H1 (cell line): ENCODE data around the gene ASCL1. TPM values are rescaled to one million over a fixed set of nuclear protein-coding genes. Genes with fewer than 3 reads are reported as not detected.

Experiments used
- ASH2L ChIP-seq: fragments of 200-600, 300-600 bp; sonication (generic); IDR thresholded peaks from one replicate; pipeline ENCODE4 v1.7.1; 2017; ENCODE audit warnings: low read length
- ATF3 ChIP-seq: IDR thresholded peaks from 2 replicates; pipeline ENCODE4 v1.6.1; 2011; ENCODE audit warnings: low read depth, mild to moderate bottlenecking, low read length; ENCODE audit not compliant: insufficient read depth
- CBX5 ChIP-seq: fragments of 300-800, 300-1000 bp; sonication (generic); IDR thresholded peaks from 2 replicates; pipeline ENCODE4 v1.7.1; 2016; ENCODE audit warnings: antibody characterized with exemption, low read length, low read depth
- E2F6 ChIP-seq: IDR thresholded peaks from 2 replicates; pipeline ENCODE4 v1.6.1; 2012; ENCODE audit warnings: inconsistent platforms
- FOSL1 ChIP-seq: IDR thresholded peaks from 2 replicates; pipeline ENCODE4 v1.6.1; 2011; ENCODE audit warnings: mild to moderate bottlenecking, low read depth, low read length, moderate library complexity; ENCODE audit not compliant: insufficient read depth
- HDAC2 ChIP-seq, 2 experiments: fragments of 300-600 bp in 1 of 2; sonication (generic) in 1 of 2; IDR thresholded peaks; 2 replicates each; pipeline ENCODE4 v1.6.1; 2011 to 2012; ENCODE audit warnings: low read depth in 2 of 2, low read length in 2 of 2, mild to moderate bottlenecking in 2 of 2, moderate library complexity in 2 of 2, borderline replicate concordance in 1 of 2, inconsistent platforms in 1 of 2
- JUN ChIP-seq: IDR thresholded peaks from 2 replicates; pipeline ENCODE4 v1.6.1; 2011; ENCODE audit warnings: low read depth, mild to moderate bottlenecking, improper control_type of control experiment, low read length
- MAFK ChIP-seq: IDR thresholded peaks from 2 replicates; pipeline ENCODE4 v1.6.1; 2012; ENCODE audit warnings: low read depth, mild to moderate bottlenecking, improper control_type of control experiment, low read length
- NRF1 ChIP-seq: IDR thresholded peaks from 2 replicates; pipeline ENCODE4 v1.6.1; 2011; ENCODE audit warnings: mild to moderate bottlenecking, low read depth, low read length, improper control_type of control experiment
- PHF8 ChIP-seq: fragments of 200-600 bp; sonication (generic); conservative IDR thresholded peaks from 2 replicates; pipeline ENCODE4 v1.7.1; 2012; ENCODE audit warnings: low read depth, mild to moderate bottlenecking, inconsistent platforms, low read length, moderate library complexity
- POLR2AphosphoS5 ChIP-seq: IDR thresholded peaks from 2 replicates; pipeline ENCODE4 v1.6.1; 2011; ENCODE audit warnings: low read depth, low read length
- RAD21 ChIP-seq, 2 experiments: IDR thresholded peaks in 1 of 2; conservative IDR thresholded peaks in 1 of 2; 2 replicates each; pipeline ENCODE4 v1.6.1; 2011; ENCODE audit warnings: low read depth in 2 of 2, low read length in 2 of 2, improper control_type of control experiment in 1 of 2, inconsistent platforms in 1 of 2, mild to moderate bottlenecking in 1 of 2, moderate library complexity in 1 of 2
- SAP30 ChIP-seq: fragments of 300-600 bp; sonication (generic); IDR thresholded peaks from 2 replicates; pipeline ENCODE4 v1.7.1; 2012; ENCODE audit warnings: low read length, moderate library complexity, mild to moderate bottlenecking, inconsistent platforms; ENCODE audit not compliant: insufficient read depth, insufficient replicate concordance
- SP1 ChIP-seq: IDR thresholded peaks from 2 replicates; pipeline ENCODE4 v1.6.1; 2011; ENCODE audit warnings: low read depth, low read length
- TAF1 ChIP-seq: IDR thresholded peaks from 2 replicates; pipeline ENCODE4 v1.6.1; 2011; ENCODE audit warnings: mild to moderate bottlenecking, low read depth, low read length
- TCF12 ChIP-seq: IDR thresholded peaks from 2 replicates; pipeline ENCODE4 v1.6.1; 2011; ENCODE audit warnings: low read depth, mild to moderate bottlenecking, low read length
- USF2 ChIP-seq: IDR thresholded peaks from 2 replicates; pipeline ENCODE4 v1.6.1; 2011; ENCODE audit warnings: low read length, improper control_type of control experiment
- polyA plus RNA-seq, 7 experiments: library from polyadenylated mRNA; depleted of rRNA in 3 of 7; stranded (reverse) in 5 of 7; unstranded in 2 of 7; fragments of >200 nt in 5 of 7; fragments of 200-250 nt in 2 of 7; gene quantifications; 1 replicate in 5 of 7; 2 replicates in 1 of 7; 4 replicates in 1 of 7; pipeline versions ENCODE4 v1.2.1 to v1.2.3, GENCODE V29; 2011 to 2013; ENCODE audit warnings: missing spikeins in 2 of 7, mixed read lengths in 2 of 7
- total RNA-seq: library from RNA; stranded (reverse); fragmentation: NEBNext Ultra II Directional; extraction: Animal tissue kit (Norgen Biotek cat#: 25700); gene quantifications from 2 replicates; pipeline ENCODE4 v1.2.1, GENCODE V29; 2021

The ASCL1 gene
- total and polyA plus RNA-seq, 2 of the 8 experiments (the other 6 are each of a cell fraction or from before 2014, with no cell fraction given), result 0.12 TPM; not detected in 1

GRCh38 chr12:102917026-102917787 is 40.3 kb upstream of the ASCL1 start, which contains the start of gene PAH (continued):
- TF ChIP-seq HDAC2 (IDR thresholded peaks at IDR 0.05; ENCODE audit: borderline replicate concordance in 1 of 2, low read depth in 2 of 2, low read length in 2 of 2) (0 out of 4 replicates have a peak, but pooled peaks of 1 of the 2 experiments have one; percentile 15), POLR2AphosphoS5 (peak; percentile 33; the same call in 1 of the 2 replicates), ASH2L (peak; percentile 84), TAF1 (peak; percentile 33; the same call in 1 of the 2 replicates), PHF8 (peak; percentile 42), SP1 (0 out of 2 replicates have a peak, but pooled peaks have one; percentile 35), E2F6 (peak; percentile 75), NRF1 (no peak), CBX5 (no peak), MAFK (no peak), FOSL1 (no peak), USF2 (peak; percentile 40; the same call in 1 of the 2 replicates), RAD21 (IDR thresholded peaks at IDR 0.05 in 1 of 2, conservative IDR thresholded peaks at IDR 0.05 in 1 of 2; ENCODE audit: low read depth in 2 of 2, low read length in 2 of 2) (peak; percentile 2 to 25; a peak in 2 of 4 replicates), SAP30 (no peak), TCF12 (no peak), JUN (no peak), ATF3 (0 out of 2 replicates have a peak, but pooled peaks have one; percentile 25)
